ENCODE results near the gene THOC3. TPM values are rescaled to one million over a fixed set of nuclear protein-coding genes. Genes with fewer than 3 reads are reported as not detected.
A peak's percentile ranks its signal among the peaks of the same experiment; 100 is the strongest.
"Not testable (repeated sequence)": the region's sequence is repeated elsewhere in the genome, so short reads cannot be mapped to it uniquely, and the experiment has no call there.

THOC3 gene, protein sequence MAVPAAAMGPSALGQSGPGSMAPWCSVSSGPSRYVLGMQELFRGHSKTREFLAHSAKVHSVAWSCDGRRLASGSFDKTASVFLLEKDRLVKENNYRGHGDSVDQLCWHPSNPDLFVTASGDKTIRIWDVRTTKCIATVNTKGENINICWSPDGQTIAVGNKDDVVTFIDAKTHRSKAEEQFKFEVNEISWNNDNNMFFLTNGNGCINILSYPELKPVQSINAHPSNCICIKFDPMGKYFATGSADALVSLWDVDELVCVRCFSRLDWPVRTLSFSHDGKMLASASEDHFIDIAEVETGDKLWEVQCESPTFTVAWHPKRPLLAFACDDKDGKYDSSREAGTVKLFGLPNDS
- 10 to 100 TPM; 53.6 to 70.2 (median 64.7) TPM for total RNA-seq

DNA sequence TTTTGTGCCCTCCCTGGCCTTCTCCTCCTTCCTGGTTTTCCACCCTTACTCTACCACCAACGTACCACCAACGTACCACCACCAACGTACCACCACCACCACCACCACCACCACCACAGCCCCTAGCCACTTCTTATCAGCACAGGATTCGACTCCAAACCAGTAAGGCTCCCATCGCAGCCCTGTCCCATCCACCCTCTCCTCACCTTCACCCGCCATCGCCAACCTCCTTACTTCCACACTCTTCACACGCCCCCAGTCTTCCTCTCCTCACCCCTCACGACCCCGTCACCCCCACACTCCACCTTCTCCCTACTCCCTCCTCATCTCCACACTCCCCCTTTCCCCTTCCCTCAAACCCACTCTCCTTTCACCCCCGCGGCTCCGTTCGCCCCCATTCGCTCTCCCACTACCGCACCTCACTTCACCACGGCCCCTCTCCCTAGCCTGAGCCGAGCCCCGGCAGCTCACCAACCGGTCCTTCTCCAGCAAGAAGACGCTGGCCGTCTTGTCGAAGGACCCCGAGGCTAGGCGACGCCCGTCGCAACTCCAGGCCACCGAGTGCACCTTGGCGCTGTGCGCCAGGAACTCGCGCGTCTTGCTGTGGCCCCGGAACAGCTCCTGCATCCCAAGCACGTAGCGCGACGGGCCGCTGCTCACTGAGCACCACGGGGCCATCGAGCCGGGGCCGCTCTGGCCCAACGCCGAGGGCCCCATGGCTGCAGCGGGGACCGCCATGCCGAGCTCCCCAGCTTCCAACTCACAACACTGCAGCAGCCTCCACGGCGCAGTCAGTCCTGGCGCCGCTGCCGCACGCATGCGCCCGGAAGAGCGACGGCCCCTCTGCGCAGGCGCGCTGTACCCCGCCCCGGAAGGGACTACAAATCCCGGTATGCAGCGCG, at the start of gene THOC3:
TSS of gene THOC3 (minus strand) at position 845 of the 902 bp plus-strand sequence. CDS start at position 738, 107 bp downstream.
- Histone ChIP-seq H3K4me3 (replicated peaks in 1 of 3) (peak within 1 kb of the TSS; percentile 60 to 78 (median 60)), H3K27ac (peak within 1 kb of the TSS in 1 of 3 donors; percentile 27)
- H3K36me3 ChIP-seq; H3K4me1 ChIP-seq; H3K27me3 ChIP-seq; H3K9me3 ChIP-seq; intact Hi-C loops (cut with DNase I): not testable (repeated sequence)
- DNase-seq = peak; percentile 66
- TF ChIP-seq POLR2A (IDR thresholded peaks at IDR 0.05) = peak in 1 of 2 donors; percentile 35
- 0 to 2% methylated on average over 5 to 21 of the region's 67 CpGs for WGBS, 2 donors

DNA sequence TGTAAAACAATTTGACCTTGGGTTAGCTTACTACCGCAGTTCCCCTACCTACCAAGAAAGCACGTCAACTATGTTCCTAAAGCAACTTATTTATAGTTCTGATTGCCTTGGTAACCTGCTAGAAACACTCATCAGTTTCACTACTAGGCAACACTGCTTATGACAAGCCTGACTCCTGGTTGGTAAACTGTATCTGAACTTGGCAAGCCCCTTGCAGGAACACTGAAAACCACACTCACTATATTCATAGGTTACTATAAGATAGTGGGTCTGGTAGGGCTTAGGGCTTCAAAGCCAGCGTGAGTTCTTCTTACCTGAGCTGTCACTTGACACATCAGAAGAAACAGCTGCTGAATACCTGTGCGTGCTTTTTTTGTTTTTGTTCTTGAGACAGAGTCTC, 49.2 kb upstream of the THOC3 start:
- H3K27me3 ChIP-seq; H3K27ac ChIP-seq; H3K4me3 ChIP-seq (replicated peaks in 1 of 3); H3K4me1 ChIP-seq; H3K36me3 ChIP-seq; intact Hi-C loops (cut with DNase I); H3K9me3 ChIP-seq; DNase-seq: not testable (repeated sequence)
- WGBS, 2 donors = no CpG with 5 or more reads among the region's 4 CpGs

DNA sequence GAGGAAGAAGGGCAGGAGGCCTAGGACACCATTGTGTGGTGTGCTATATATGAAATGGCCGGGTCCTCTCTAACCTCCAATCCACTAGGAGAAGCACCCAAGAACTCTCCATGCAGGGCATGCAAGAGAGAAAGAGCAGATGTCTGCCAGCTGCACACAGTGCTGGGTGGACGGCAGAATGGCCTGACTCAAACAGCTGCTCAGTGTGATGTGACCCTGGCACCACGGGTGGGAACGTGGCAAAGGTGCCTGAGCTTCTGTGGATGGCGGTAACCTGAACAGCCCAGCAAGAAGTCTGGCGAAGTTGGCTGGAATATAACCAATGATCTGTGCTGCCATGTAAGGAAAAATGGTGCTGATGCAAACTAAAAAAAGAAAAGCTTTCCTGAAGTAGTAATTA, 46.2 kb upstream of the THOC3 start:
- intact Hi-C loops (cut with DNase I); H3K36me3 ChIP-seq; DNase-seq; H3K4me3 ChIP-seq (replicated peaks in 1 of 3); H3K9me3 ChIP-seq; H3K27ac ChIP-seq; H3K4me1 ChIP-seq; H3K27me3 ChIP-seq: not testable (repeated sequence)
- 84 to 90% methylated on average over 5 of the region's 6 CpGs for WGBS, 2 donors

DNA sequence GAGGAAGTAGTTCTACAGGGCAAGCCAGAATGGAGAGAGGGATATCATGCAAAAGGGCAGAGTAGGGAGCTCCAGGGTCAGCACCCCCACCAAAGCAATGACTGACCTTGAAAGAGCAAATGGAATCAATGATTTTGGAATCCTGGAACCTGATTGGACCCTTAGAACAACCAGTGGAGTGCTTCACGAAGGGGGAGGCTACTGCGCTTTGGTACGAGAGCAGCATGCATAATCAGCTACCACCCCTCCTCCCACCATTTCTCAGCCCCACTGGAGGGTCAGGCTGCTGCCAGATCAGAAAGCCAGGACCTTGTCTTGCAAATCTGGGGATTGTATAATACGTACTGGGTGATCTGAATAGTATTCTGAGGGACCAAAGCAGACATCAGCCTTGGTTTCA, 43.0 kb upstream of the THOC3 start:
- intact Hi-C loops (cut with DNase I); DNase-seq; H3K27ac ChIP-seq; H3K4me3 ChIP-seq (replicated peaks in 1 of 3); H3K27me3 ChIP-seq; H3K36me3 ChIP-seq; H3K4me1 ChIP-seq; H3K9me3 ChIP-seq: not testable (repeated sequence)
- 70 to 77% methylated on average over 3 to 4 of the region's 4 CpGs for WGBS, 2 donors

DNA sequence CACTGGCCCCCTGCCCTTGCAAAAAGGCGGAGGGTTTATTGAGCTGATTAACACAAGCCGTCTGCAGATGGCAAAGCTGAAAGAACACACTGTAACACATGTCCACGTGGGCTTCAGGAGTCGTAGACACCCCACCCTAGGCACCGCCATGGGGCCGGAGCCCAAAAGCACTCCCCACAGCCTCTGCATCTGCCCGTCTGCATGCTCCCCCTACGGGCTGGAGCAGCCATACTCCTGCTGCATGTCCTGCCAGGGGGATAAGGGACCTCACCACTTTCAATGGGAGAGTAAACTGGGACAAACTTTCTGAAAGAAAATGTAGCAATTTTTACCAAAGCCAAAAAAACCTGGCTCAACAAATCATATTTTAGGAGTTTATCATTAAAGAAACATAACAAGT, 42.1 kb upstream of the THOC3 start:
- H3K9me3 ChIP-seq; H3K4me3 ChIP-seq (replicated peaks in 1 of 3); intact Hi-C loops (cut with DNase I); H3K27ac ChIP-seq; H3K27me3 ChIP-seq; DNase-seq; H3K4me1 ChIP-seq; H3K36me3 ChIP-seq: not testable (repeated sequence)
- 71 to 77% methylated on average over 2 to 4 of the region's 8 CpGs for WGBS, 2 donors

DNA sequence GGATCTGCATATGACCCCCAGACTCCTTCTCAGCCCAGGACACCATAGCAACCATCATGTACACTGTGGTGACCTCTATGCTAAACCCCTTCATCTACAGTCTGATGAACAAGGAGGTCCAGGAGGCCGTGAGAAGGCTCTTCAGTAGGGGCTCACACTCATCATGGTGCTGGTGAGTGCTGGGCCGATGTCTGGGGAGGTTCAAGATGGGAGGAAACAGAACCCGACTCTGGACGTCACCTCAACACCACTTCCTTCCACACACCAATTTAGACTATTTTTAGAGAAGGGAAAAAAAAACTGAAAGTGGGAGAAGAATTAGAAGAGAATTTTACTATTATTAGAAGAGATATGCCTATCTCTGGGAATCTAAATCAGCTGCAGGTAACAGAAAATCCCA, 39.1 kb upstream of the THOC3 start:
- H3K9me3 ChIP-seq; H3K27ac ChIP-seq; H3K27me3 ChIP-seq; H3K4me3 ChIP-seq (replicated peaks in 1 of 3); H3K36me3 ChIP-seq; intact Hi-C loops (cut with DNase I); DNase-seq; H3K4me1 ChIP-seq: not testable (repeated sequence)
- WGBS, 2 donors = 43 to 65% methylated on average over 1 to 3 of the region's 4 CpGs

DNA sequence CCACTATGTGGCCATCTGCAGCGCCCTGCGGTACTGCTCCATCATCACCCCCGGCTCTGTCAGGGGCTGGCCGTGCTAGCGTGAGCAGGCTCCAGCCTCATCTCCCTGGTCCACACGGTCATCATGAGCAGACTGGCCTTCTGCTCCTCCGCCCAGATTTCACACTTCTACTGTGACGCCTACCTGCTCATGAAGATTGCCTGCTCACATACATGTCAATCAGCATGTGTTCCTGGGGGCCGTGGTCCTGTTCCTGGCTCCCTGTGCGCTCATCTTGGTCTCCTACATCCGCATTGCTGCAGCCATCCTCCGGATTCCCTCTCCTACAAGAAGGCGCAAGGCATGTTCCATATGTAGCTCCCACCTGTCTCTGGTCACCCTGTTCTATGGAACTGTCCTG, 38.7 kb upstream of the THOC3 start:
- H3K4me1 ChIP-seq; H3K4me3 ChIP-seq (replicated peaks in 1 of 3): not testable (repeated sequence)
- 91 to 97% methylated on average over 8 to 9 of the region's 13 CpGs for WGBS, 2 donors

DNA sequence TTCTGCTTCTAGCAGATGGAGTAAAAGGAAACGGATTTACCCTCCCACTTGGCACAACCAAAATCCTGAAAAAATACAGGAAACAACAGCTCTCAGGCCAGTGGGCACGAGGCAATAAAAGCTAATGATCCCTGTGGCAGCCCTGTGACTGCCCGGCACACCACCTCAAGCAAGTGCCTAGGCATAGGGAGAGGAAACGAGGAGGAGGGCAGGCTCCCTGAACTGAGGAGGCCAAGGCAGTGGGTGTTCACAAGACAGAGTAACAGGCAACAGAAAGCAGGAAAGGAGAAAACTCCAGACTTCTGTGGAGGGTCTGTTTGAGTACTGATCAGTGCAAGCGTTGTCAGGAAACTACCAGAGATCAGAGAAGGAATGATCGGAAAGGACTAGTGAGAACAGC, 29.9 kb upstream of the THOC3 start:
- WGBS, 2 donors = 31 to 54% methylated on average over 1 to 2 of the region's 6 CpGs
- H3K4me1 ChIP-seq; H3K27ac ChIP-seq; DNase-seq; intact Hi-C loops (cut with DNase I); H3K4me3 ChIP-seq (replicated peaks in 1 of 3); H3K36me3 ChIP-seq; H3K9me3 ChIP-seq; H3K27me3 ChIP-seq: not testable (repeated sequence)

More for the DNA sequence above, 38.7 kb upstream of the THOC3 start:
- DNase-seq; H3K9me3 ChIP-seq; intact Hi-C loops (cut with DNase I); H3K36me3 ChIP-seq; H3K27me3 ChIP-seq; H3K27ac ChIP-seq: not testable (repeated sequence)

DNA sequence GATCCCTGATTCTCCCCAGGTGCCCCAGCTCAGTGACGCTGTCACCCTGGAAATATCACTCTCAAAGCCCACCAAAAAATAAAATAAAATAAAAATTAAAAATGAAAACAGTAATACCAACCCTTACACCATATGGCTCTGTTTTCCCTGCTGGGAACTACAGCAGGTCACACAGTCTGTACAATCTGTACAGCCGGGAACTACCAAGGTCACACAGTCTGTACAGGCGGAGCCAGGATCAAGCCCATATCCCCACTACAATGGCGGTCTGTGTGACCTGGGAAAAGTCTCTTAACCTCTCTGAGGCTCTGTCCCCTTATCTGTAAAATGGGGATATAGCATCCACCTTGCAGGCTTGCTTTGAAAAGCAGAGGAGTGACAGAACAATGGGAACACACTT, 29.4 kb upstream of the THOC3 start:
- intact Hi-C loops (cut with DNase I) = not testable (repeated sequence)

DNA sequence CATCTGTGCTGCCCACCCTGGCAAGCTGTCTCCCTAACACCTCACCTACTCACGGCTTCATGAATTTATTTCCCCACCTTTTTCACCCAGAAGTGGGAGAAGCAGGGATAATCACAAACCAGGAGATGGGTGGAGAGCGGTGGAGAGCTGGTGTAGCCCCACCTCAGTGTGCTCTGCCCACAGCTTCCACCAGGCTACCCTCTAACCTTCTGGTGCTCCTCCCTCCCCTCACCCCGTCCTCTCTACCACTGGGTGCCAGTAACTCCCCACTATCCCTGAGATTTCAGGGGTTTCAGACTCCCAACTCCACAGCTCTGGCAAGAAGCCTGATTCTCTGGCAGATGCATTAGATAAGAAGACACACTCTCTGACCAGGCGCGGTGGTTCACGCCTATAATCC, 28.7 kb upstream of the THOC3 start:
- H3K27ac ChIP-seq; intact Hi-C loops (cut with DNase I); H3K36me3 ChIP-seq; H3K9me3 ChIP-seq; H3K4me1 ChIP-seq; H3K4me3 ChIP-seq (replicated peaks in 1 of 3); DNase-seq; H3K27me3 ChIP-seq: not testable (repeated sequence)
- WGBS, 2 donors = no CpG with 5 or more reads among the region's 6 CpGs

More for the DNA sequence above, 29.4 kb upstream of the THOC3 start:
- not testable (repeated sequence) for H3K36me3 ChIP-seq; H3K27me3 ChIP-seq; H3K4me3 ChIP-seq (replicated peaks in 1 of 3); H3K9me3 ChIP-seq; DNase-seq; H3K27ac ChIP-seq; H3K4me1 ChIP-seq
- WGBS, 2 donors = 92 to 100% methylated on average over 1 of the region's 4 CpGs

DNA sequence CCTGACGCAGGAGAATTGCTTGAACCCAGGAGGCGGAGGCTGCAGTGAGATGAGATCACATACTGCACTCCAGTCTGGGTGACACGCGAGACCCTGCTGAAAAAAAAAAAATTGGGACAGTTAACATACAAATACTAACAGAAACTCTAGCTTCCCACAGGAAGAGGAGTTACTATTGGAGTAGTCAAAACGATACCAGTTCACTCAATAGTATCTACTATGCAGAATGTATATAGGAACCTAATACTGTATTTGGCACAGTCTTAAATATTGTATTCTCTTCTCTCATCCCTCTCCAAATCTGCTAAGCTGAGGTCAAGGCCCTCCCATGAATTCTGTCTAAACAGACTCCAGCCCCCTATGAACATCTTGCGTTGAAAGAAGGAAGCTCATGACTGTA, 27.4 kb upstream of the THOC3 start:
- H3K4me3 ChIP-seq (replicated peaks in 1 of 3); H3K27me3 ChIP-seq; H3K4me1 ChIP-seq; H3K9me3 ChIP-seq; DNase-seq; H3K27ac ChIP-seq; H3K36me3 ChIP-seq; intact Hi-C loops (cut with DNase I): not testable (repeated sequence)
- WGBS, 2 donors = no CpG with 5 or more reads among the region's 6 CpGs

DNA sequence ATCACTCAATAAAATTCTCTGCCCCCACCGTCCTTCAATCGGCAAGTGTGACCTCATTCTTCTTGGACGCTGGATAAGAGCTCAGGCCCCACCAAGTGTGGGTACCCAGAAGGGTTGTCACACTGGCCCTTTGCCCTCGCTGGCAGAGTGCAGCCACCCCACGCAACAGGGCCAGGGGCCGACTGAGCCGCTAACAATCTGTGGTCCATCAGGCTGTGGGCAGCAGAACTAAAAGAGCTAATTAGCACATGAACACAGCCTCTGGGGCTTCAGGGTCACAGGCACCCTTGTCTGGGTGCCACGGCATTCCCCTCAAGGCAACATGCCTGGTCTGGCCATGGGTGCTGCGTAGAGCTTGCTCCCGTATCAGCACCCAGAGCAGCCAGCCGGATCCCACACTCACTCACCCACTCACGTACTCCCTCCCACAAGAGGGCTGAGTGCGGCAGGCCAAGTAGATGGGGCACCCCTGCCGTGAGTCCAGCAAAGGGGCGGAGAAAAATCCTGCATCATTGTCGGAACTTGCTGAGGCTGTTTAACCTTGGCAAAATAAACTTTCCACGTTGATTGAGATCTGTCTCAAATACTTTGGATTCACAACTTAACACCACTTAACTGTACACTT, 11.4 kb upstream of the THOC3 start:
- H3K36me3 ChIP-seq; DNase-seq; intact Hi-C loops (cut with DNase I); H3K27ac ChIP-seq; H3K4me1 ChIP-seq; H3K4me3 ChIP-seq (replicated peaks in 1 of 3); H3K27me3 ChIP-seq; H3K9me3 ChIP-seq: not testable (repeated sequence)
- WGBS, 2 donors = no CpG with 5 or more reads among the region's 17 CpGs
